Stomach (tissue), 4 donors: ENCODE results near the gene SNX9.

Experiments used
- CTCF ChIP-seq, 7 experiments: fragments of 450-650 bp in 4 of 7; fragments of 200-600 bp in 3 of 7; sonication (generic) in 3 of 7; IDR thresholded peaks; one replicate each; pipeline ENCODE4 v1.5.1; 2016 to 2019; ENCODE audit warnings: antibody characterized with exemption in 7 of 7, control low read depth in 2 of 7, mild to moderate bottlenecking in 1 of 7
- POLR2A ChIP-seq, 4 donors: fragments of 450-650 bp; IDR thresholded peaks; one replicate each; pipeline ENCODE4 v1.6.1; 2016; ENCODE audit warnings: antibody characterized with exemption in 4 of 4, control low read depth in 2 of 4, mild to moderate bottlenecking in 1 of 4, moderate library complexity in 1 of 4
- POLR2AphosphoS5 ChIP-seq, 3 donors: sonication (generic); formaldehyde crosslinking; IDR thresholded peaks; one replicate each; pipeline ENCODE4 v1.6.1; 2016; ENCODE audit warnings: antibody characterized with exemption in 3 of 3

DNA sequence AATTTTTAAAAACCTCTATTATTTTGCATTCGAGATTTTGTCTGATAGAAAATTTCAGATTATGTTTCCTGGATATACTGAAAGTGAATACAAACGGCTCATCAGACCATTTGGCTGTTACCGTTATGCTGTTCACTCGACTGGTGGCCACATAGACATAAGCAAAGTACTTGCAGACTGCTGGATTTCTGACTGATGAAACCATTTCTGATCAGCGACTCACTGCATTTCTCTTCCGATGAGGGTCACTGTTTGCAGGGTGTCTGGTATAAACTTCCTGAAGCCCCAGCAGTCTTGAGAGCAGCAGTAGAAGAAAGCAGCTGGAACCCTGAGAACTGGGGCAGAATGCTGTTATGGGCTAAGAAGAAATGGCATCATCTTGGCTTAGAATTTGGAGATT, 17.7 kb downstream of the SNX9 start:
- TF ChIP-seq CTCF (IDR thresholded peaks at IDR 0.05) (no peak), POLR2AphosphoS5 (IDR thresholded peaks at IDR 0.05) (no peak), POLR2A (IDR thresholded peaks at IDR 0.05) (no peak)
